HEK293 (cell line): ENCODE measurements around the gene LRRC34.

Experiments used
- CTCF ChIA-PET: fragments of 350-600 bp; formaldehyde crosslinking; extraction: SDS; loops from one replicate; lab custom pipeline; 2021; ENCODE audit warnings: antibody characterized with exemption; lab: Yijun Ruan, JAX
- POLR2A ChIA-PET: fragments of 300-600 bp; formaldehyde crosslinking; extraction: SDS; loops from one replicate; lab custom pipeline; 2020; ENCODE audit warnings: antibody characterized with exemption, inconsistent platforms; lab: Yijun Ruan, JAX
- H3K27ac ChIP-seq: fragments of 200-500 bp; sonication (Bioruptor generic); 2 replicates; pipeline ENCODE4 v1.5.1; 2014; ENCODE audit warnings: low read depth, low read length, control low read depth, inconsistent platforms; ENCODE audit errors: extremely low read depth
- H3K36me3 ChIP-seq, 2 experiments: fragments of 200-500 bp in 1 of 2; sonication (Bioruptor generic) in 1 of 2; 1 replicate in 1 of 2; 2 replicates in 1 of 2; pipeline ENCODE4 v1.5.1; 2014 to 2017; ENCODE audit warnings: inconsistent platforms in 2 of 2, low read length in 2 of 2; ENCODE audit not compliant: control insufficient read depth in 2 of 2, insufficient read depth in 1 of 2
- H3K4me1 ChIP-seq: fragments of 200-500 bp; sonication (Bioruptor generic); 2 replicates; pipeline ENCODE4 v1.5.1; 2014; ENCODE audit warnings: mild to moderate bottlenecking, low read length, inconsistent platforms; ENCODE audit not compliant: control insufficient read depth, insufficient read depth
- H3K4me3 ChIP-seq: 2 replicates; pipeline ENCODE4 v1.5.1; 2011; ENCODE audit warnings: low read depth, mild to moderate bottlenecking, control low read depth, low read length, moderate library complexity
- H3K9me3 ChIP-seq: fragments of 200-500 bp; sonication (Bioruptor generic); 2 replicates; pipeline ENCODE4 v1.5.1; 2014; ENCODE audit warnings: low read depth, low read length, inconsistent platforms; ENCODE audit not compliant: control insufficient read depth, insufficient read depth
- GLI2 ChIP-seq: fragments of 450-650 bp; formaldehyde crosslinking; IDR thresholded peaks from 2 replicates; pipeline ENCODE4; 2017; ENCODE audit warnings: missing biosample characterization, missing genetic modification characterization, low read depth, borderline replicate concordance
- HOXC10 ChIP-seq: sonication (generic); formaldehyde crosslinking; IDR thresholded peaks from 2 replicates; pipeline ENCODE4 v1.8.1; 2023; ENCODE audit warnings: mild to moderate bottlenecking, missing genetic modification reagents
- OVOL3 ChIP-seq: fragments of 450-650 bp; formaldehyde crosslinking; IDR thresholded peaks from 2 replicates; pipeline ENCODE4 v1.5.1; 2016; ENCODE audit warnings: missing biosample characterization, missing genetic modification characterization
- PRDM10 ChIP-seq: fragments of 450-650 bp; formaldehyde crosslinking; IDR thresholded peaks from 2 replicates; pipeline ENCODE4 v1.5.1; 2016; ENCODE audit warnings: missing biosample characterization, missing genetic modification characterization
- SETDB1 ChIP-seq: IDR thresholded peaks from one replicate; pipeline ENCODE4 v1.6.1; 2017; ENCODE audit warnings: mild to moderate bottlenecking, low read length, moderate library complexity, mixed read lengths; ENCODE audit not compliant: insufficient read length
- ZFP69B ChIP-seq: fragments of 450-650 bp; formaldehyde crosslinking; IDR thresholded peaks from 2 replicates; pipeline ENCODE4 v1.5.1; 2016; ENCODE audit warnings: missing biosample characterization, missing genetic modification characterization
- ZNF146 ChIP-seq: fragments of 450-650 bp; formaldehyde crosslinking; IDR thresholded peaks from 2 replicates; pipeline ENCODE4 v1.5.1; 2016; ENCODE audit warnings: missing biosample characterization, missing genetic modification characterization
- ZNF214 ChIP-seq: fragments of 450-650 bp; formaldehyde crosslinking; IDR thresholded peaks from 2 replicates; pipeline ENCODE4 v1.5.1; 2017; ENCODE audit warnings: missing biosample characterization, mild to moderate bottlenecking, missing genetic modification characterization, borderline replicate concordance
- ZNF248 ChIP-seq: fragments of 450-650 bp; formaldehyde crosslinking; IDR thresholded peaks from 2 replicates; pipeline ENCODE4 v1.5.1; 2017; ENCODE audit warnings: missing biosample characterization, missing genetic modification characterization
- ZNF391 ChIP-seq: fragments of 450-650 bp; formaldehyde crosslinking; IDR thresholded peaks from 2 replicates; pipeline ENCODE4 v1.5.1; 2016; ENCODE audit warnings: low read depth, missing biosample characterization, missing genetic modification characterization, borderline replicate concordance
- ZNF426 ChIP-seq: fragments of 450-650 bp; formaldehyde crosslinking; IDR thresholded peaks from 2 replicates; pipeline ENCODE4 v1.5.1; 2017; ENCODE audit warnings: missing biosample characterization, missing genetic modification characterization, mild to moderate bottlenecking, inconsistent platforms, moderate library complexity
- ZNF48 ChIP-seq: fragments of 450-650 bp; formaldehyde crosslinking; IDR thresholded peaks from 2 replicates; pipeline ENCODE4 v1.5.1; 2016; ENCODE audit warnings: missing biosample characterization, missing genetic modification characterization
- ZNF571 ChIP-seq: fragments of 450-650 bp; formaldehyde crosslinking; IDR thresholded peaks from 2 replicates; pipeline ENCODE4 v1.5.0; 2017; ENCODE audit warnings: missing biosample characterization, missing genetic modification characterization
- ZNF791 ChIP-seq: fragments of 450-650 bp; formaldehyde crosslinking; IDR thresholded peaks from 2 replicates; pipeline ENCODE4 v1.5.1; 2016; ENCODE audit warnings: missing biosample characterization, missing genetic modification characterization
- ZNF843 ChIP-seq: fragments of 450-650 bp; formaldehyde crosslinking; IDR thresholded peaks from 2 replicates; pipeline ENCODE4 v1.5.1; 2016; ENCODE audit warnings: missing biosample characterization, missing genetic modification characterization
- TF ChIP-seq, protein P1 (sequence below): fragments of 450-650 bp; formaldehyde crosslinking; IDR thresholded peaks from 2 replicates; pipeline ENCODE4 v1.5.1; 2016; ENCODE audit warnings: missing biosample characterization, missing genetic modification characterization
- TF ChIP-seq, protein P2 (sequence below): fragments of 450-650 bp; formaldehyde crosslinking; IDR thresholded peaks from 2 replicates; pipeline ENCODE4 v1.5.1; 2017; ENCODE audit warnings: missing biosample characterization, missing genetic modification characterization

LRRC34 gene

GRCh38 chr3:169822091-169822490 lies 9.4 kb upstream of the LRRC34 start:
- no peaks in the 10 kb centered on the region for H3K36me3 ChIP-seq
- no peaks in the 10 kb centered on the region for H3K9me3 ChIP-seq
- POLR2A ChIA-PET = no interaction called here
- no peaks in the 10 kb centered on the region for H3K4me1 ChIP-seq
- no peak overlapping the region for H3K27ac ChIP-seq
- H3K4me3 ChIP-seq = no peak overlapping the region
- CTCF ChIA-PET = no interaction called here
- TF ChIP-seq OVOL3 (tag by site-specific recombination) = no peak
- no peak for TF ChIP-seq ZNF391
- TF ChIP-seq PRDM10 (tag by site-specific recombination) = no peak
- TF ChIP-seq ZNF214 (tag by site-specific recombination) = no peak
- TF ChIP-seq, protein P1, sequence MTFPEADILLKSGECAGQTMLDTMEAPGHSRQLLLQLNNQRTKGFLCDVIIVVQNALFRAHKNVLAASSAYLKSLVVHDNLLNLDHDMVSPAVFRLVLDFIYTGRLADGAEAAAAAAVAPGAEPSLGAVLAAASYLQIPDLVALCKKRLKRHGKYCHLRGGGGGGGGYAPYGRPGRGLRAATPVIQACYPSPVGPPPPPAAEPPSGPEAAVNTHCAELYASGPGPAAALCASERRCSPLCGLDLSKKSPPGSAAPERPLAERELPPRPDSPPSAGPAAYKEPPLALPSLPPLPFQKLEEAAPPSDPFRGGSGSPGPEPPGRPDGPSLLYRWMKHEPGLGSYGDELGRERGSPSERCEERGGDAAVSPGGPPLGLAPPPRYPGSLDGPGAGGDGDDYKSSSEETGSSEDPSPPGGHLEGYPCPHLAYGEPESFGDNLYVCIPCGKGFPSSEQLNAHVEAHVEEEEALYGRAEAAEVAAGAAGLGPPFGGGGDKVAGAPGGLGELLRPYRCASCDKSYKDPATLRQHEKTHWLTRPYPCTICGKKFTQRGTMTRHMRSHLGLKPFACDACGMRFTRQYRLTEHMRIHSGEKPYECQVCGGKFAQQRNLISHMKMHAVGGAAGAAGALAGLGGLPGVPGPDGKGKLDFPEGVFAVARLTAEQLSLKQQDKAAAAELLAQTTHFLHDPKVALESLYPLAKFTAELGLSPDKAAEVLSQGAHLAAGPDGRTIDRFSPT (tag by site-specific recombination) = no peak

DNA sequence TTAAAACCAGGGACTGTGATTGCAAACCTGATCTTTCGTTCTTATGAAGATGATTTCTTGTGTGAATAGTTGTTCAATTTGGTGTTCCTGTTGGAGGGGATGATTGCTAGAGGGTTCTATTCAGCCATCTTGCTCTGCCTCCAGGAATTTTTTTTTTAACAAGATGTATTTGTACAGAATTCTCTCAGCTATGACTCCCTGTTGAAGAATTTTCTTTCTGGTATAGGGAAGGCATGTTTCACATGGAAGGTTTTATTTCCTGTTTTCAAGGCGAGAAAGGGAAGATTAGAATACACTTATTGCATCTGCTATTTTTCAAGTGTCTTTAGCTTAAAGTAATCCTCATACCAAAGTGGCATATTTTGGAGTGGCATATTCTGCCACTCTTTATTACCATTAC lies 5.6 kb upstream of the LRRC34 start:
- ChIA-PET POLR2A (no interaction called here), CTCF (no interaction called here)

DNA sequence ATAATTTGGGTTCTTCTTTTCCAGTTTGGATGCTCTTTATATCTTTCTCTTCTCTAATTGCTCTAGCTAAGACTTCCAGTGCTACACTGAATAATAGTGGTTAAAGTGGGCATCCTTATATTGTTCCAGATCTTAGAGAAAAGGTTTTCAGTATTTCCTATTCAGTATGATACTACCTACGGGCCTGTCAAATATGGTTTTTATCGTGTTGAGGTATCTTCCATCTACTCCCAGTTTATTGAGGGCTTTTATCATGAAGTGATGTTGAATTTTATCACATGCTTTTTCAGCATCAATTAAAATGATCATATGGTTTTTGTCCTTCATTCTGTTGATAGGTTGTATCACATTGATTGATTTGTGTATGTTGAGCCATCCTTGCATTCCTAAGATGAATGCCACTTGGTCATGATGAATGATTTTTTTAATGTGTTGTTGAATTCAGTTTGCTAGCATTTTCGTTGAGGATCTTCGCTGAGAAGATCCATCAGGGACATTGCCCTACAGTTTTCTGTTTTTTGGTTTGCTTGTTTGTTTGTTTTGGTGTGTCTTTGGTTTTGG lies 3.0 kb upstream of the LRRC34 start:
- TF ChIP-seq SETDB1 (peak; percentile 78), ZNF146 (tag by site-specific recombination) (no peak), ZNF248 (tag by site-specific recombination) (no peak)
- no peaks in the 10 kb centered on the region for H3K36me3 ChIP-seq
- no peaks in the 10 kb centered on the region for H3K9me3 ChIP-seq
- H3K27ac ChIP-seq = no peak overlapping the region
- no peak overlapping the region for H3K4me3 ChIP-seq
- CTCF ChIA-PET = no interaction called here
- H3K4me1 ChIP-seq = no peaks in the 10 kb centered on the region
- POLR2A ChIA-PET = no interaction called here

More for the DNA sequence above, 5.6 kb upstream of the LRRC34 start:
- Histone ChIP-seq H3K9me3 (no peaks in the 10 kb centered on the region), H3K4me3 (no peak overlapping the region), H3K36me3 (no peaks in the 10 kb centered on the region), H3K27ac (no peak overlapping the region), H3K4me1 (no peaks in the 10 kb centered on the region)
- TF ChIP-seq ZNF48 (tag by site-specific recombination) (no peak), ZNF791 (tag by site-specific recombination) (no peak), GLI2 (no peak), ZFP69B (tag by site-specific recombination) (no peak), ZNF571 (no peak), ZNF843 (no peak), ZNF426 (tag by site-specific recombination) (no peak), HOXC10 (CRISPR knock-in tag) (no peak)
- TF ChIP-seq, protein P2, sequence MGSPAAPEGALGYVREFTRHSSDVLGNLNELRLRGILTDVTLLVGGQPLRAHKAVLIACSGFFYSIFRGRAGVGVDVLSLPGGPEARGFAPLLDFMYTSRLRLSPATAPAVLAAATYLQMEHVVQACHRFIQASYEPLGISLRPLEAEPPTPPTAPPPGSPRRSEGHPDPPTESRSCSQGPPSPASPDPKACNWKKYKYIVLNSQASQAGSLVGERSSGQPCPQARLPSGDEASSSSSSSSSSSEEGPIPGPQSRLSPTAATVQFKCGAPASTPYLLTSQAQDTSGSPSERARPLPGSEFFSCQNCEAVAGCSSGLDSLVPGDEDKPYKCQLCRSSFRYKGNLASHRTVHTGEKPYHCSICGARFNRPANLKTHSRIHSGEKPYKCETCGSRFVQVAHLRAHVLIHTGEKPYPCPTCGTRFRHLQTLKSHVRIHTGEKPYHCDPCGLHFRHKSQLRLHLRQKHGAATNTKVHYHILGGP = no peak
